DMS 273 (cell line): ENCODE data around the gene ZDHHC11B.

ENCODE experiments used
- DNase-seq: peaks from one replicate; lab custom pipeline; 2025; ENCODE audit not compliant: unreplicated experiment; lab: John Stamatoyannopoulos, UW

ZDHHC11B gene

DNA sequence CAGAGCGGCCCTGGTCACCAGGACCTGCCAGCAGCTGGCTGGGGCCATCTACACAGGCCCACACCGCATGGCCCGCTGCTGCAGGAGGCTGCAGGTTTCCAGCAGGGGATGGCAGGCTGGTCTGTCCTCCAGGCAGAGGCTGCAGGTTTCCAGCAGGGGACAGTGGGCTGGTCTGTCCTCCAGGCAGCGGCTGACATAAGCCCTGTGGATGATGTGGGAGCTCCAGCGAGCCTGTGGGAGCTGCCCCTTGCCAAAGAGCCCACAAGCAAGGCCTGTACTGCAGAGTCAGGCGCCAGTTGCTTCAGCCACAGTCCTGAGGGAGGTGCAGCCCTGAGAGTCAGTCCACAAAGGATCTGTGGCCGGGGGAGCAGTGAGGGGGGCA, 109.9 kb downstream of the ZDHHC11B start:
- DNase-seq = peak; percentile 37

DNA sequence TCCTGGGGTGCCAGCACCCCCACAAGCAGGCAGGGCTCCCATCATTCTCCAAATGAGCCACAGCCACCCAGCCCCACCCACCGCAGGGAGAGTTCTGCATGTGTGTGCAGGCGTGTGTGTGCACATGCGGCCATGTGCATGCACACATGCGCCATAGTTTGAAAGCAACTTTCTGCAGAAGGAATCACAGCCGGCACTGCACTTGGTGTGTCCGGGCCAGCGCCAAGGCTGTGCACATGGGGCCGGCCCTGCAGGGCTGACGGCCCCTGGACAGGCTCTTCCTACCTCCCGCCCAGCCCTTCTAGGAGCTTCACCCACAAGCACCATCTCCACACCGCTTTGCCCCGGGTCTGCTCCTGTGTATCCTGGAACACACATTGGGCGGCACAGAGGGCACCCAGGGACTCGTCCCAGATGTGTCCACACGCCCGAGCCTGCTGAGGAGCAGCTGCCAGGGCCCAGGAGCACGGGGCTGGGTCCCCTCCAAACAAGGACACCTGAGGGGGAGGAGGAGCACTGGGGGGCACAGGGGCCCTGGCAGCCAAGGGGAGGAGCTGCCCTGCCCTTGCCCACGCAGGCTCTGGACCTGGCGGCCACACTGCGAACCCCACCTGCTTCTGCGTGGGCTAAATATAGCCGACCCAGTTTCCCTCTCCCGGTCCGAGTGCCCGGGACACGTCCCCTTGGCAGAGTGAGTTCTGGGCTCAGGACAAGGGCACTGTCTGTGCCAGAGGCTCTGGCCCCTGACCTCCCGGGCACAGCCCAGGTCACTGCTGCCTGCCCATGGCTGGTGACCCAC, 110.5 kb downstream of the ZDHHC11B start:
- DNase-seq = peak; percentile 48

DNA sequence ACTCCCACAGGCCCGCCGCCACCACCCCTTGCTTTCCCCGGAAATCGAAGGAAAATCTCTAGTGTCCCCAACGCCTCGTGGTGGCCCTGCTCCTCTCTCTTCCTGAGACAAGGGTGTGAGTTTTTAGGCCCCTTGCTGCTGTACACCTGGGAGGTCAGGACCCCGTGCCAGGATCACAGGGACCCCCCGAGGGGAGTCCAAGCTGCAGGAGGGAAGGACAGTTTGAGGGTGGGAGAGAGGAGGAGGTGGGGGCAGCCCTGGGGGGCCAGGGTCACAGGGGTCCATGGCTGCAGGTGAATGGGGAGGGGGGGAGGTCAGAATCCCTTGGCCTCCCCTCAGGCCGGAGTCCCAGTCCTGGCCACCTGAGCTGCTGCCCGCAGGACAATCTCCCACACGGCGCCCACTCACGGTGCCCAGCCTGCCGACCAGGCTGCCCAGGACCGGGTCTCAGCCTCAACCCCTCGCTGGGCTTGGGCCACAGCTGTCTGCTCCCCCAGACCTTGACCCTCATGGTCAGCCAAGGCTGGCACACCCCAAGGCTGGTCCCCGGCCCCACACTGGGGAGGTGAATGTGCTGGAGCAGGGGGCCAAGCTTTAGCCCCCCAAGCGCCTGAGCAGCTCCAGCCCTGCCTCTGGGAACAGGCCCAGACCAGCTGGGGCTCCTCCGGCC, 111.2 kb downstream of the ZDHHC11B start:
- no peak for DNase-seq

GRCh38 chr5:672329-673160, 112.0 kb downstream of the ZDHHC11B start:
- peak; percentile 91 for DNase-seq

DNA sequence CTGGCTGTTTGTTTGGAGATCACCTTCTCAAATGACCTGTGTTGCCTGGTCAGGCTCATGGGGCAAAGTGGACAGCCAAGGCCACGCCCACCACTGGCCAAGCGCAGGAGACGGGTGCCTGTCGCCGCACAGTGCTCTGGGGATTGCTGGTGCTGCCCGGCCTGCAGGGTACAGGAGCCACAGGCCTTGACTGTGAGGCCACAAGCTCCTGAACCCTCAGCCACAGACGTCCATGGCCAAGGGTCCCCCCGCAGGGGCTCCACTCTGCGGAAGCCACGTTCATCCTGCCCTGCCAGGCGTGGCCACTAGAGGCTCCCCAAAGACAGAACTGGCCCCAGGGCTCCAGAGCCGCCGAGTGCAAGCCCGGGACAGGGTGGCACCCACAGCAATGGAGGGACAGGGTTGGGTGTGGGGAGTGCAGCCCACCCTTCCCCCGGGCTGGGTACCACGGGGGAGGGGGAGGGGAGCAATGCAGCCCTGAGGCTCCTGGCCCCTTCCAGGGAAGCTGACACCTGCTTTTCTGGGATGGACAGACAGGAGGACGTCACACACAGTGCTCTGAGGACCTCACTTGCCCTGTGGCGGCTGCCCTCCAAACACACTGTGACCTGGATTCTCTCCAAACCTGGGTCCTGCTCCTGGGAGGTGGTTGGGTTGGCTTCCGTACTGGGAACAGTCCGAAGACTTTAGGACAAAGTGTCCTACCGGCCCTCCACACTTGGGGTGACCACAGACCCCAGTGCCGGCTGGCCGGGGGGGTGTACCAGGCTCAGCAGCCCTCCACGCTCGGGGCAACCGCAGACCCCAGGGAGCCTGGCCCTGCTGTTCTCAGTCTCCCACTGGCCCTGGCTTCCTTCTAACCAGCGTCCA, 112.8 kb downstream of the ZDHHC11B start:
- peak; percentile 89 for DNase-seq

GRCh38 chr5:670396-671270, 113.9 kb downstream of the ZDHHC11B start:
- DNase-seq = peak; percentile 28

DNA sequence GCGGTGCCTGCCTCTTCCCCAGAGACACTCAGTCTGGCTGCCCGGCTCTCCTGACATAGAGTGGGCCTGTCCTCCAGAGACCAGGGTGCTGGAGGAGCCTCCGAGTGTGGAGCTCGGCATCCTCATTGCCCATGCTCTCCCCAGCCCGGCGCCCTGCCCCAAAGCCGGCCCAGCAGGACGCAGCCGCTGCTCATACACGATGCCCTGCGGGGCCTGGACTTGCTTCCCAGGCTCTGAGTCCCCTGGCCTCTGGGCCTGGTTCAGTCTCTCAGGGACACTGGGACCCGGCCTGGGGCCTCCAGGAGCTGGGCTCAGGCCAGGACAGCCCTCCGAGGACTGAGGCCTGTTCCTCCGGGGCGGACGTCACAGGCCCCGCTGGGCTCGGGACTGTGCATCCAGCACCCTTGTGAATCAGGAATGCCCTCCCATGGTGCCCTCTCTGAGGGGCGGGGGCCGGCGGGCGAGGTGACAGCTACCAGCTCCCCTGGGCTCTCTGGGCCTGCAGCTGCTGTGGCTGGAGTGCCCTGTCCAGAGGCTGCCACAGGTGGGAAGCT, 114.6 kb downstream of the ZDHHC11B start:
- no peak for DNase-seq

DNA sequence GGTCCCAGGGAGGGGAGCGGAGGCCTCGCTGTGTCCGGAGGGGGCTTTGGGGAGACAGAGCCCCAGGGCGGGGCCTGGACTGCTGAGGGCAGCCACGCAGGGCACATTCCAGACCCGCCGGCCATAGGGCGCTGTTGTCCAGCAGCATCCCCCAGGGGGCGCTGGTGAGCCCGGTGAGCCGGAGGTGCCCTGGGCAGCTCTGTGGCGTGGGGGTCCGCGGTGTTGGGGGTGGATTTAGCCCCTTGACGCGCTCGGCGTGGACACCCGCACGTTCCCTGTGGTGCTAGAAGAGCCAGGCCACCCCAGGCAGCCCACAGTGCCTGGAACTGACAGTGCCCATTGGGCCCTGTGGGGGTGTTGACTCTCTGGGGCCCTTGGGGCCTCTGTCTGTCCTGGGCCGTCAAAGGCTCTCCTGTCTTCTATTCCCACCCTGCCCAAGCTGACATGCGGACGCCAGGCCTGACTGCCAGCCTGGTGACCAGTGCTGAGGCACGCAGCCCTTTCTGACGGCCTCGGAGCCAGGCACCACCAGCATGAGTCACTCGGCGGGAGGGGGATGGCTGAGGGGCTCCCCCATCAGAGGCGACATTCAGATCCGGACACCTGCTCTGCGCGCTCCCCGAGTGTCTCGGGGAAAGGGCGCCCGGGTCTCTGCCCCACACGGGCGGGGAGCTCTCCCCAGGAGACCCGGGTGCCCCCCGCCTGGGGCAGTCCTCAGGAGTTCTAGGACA, 115.3 kb downstream of the ZDHHC11B start:
- peak; percentile 37 for DNase-seq

DNA sequence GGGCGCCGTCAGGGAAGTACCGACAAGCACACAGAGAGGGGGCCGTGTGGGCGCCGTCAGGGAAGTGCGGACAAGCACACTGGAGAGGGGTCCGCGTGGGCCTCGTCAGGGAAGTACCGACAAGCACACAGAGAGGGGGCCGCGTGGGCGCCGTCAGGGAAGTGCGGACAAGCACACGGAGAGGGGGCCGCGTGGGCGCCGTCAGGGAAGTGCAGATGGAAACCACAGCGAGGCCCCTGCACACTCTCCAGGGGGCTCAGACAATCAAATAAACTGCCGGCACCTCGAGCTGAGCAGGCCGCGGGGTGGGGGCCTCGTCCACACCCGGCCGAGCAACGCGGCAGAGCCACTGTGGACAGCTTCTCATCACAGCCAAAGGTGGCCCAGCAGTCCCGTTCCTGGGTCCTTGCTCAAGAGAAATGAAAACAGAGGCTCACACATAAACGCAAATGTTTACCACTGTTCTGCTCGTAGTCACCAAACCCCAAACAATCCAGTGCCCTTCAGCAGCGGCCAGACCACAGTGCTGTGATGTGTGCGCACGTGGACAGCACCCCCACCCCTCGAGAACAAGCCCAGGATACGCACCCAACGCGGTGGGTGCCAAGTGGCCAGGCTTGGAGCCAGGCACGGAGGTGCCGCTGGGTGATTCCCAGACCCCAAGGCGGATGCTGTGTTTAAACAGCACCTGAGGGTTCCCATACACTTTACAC, 116.1 kb downstream of the ZDHHC11B start:
- no peak for DNase-seq

GRCh38 chr5:666816-667498, 117.6 kb downstream of the ZDHHC11B start:
- no peak for DNase-seq

DNA sequence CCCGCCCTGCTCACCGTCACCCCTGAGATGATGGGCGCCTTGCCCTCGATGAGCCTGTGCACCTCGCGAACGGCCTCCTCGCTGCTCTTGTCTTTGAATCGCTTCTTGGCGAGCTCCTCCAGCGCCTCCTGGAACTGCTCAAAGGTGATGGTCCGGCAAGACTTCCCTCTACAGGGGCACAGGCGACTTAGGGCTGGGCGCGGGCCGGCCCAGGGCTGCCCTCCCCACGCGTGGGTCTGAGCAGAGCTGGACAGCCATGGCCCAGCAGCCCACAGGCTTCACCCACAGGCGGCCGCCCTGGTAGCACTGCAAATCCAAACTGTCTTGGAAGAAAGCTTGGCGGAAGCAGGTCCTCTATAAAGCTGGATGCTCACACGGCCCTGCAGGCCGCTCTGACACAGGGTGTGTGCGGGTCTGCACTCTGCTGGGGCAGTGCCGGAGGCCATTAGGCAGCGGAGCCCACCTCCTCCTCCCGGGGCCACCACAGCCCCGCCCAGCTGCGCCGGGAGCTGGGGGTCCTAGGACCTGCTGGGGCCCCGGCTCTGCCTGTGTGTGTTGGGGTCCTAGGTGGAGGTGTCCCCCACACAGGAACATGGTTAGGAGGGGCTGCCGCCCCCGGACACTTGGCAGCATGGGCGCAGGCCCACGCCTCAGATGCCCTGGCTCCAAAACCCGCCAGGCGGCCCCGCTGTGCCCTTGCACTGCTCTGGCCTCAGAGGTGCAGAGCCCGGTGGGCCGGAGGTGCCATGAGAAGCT, 118.4 kb downstream of the ZDHHC11B start:
- DNase-seq = no peak

- no peak for DNase-seq
Observed at GRCh38 chr5:665541-665955, 119.0 kb downstream of the ZDHHC11B start.

DNA sequence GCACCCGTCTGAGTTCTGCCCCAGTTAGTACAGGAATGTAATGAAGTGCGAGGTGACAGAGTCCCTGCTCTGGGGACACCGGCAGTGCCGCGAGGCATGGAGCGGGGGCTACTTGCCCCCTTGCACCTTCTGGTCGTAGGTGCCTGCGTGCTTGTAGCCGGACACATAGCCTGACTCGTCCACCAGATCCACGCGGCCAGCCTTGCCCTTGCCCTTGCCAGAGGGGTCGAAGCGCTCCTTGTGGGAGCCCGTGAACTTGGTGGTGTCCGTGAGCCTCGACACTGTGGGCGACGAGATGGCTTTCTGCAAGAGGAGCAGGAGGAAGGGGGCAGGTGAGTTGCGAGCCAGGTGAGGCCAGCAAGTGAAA, 119.6 kb downstream of the ZDHHC11B start:
- DNase-seq = no peak

GRCh38 chr5:664343-664993, 120.1 kb downstream of the ZDHHC11B start:
- no peak for DNase-seq

DNA sequence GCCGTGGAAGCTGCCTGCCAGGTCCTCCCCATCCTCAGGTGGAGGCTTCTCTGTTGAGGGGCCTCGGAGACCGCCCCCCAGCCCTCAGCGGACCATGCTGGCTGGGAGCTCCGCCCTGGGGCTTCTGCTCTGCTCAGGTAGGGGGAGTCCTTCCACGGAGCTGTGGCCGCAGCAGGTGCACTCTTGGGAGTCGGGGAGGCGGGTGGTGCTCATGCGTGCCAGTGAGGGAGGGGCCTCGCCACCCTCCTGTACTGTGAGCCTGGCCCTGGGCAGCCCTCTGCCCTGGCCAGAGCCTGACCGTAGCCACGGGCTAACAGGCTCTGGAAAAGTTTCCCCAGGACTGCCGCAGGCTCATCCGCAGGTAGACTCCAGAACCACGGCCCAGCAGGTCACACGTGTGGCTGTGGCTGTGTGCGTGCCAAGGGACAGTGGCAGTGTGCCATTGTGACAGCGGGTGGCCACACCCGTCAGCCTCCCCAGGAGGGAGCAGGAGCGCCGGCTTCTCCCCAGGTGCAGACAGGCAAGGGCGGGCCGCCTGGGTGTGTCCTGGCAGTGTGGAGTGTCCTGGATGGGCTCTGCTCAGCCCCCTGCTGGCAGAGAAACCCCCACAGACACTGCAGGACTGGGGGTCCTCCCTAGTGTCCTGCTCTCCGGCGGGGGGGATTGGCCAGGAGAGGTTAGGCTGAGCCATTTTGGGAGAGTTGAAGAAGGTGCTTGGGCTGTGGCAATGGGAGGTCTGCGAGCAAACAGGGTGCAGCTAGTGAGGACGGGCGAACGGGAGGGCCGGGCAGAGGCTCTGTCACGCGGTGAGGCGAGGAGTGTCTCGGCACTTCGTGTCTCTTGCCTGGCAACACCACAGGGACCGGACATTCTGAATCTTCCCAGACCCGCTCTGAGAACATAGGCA, 120.8 kb downstream of the ZDHHC11B start:
- no peak for DNase-seq
